Heart left ventricle (tissue), 16 donors: ENCODE data around the gene PVR. TPM values are rescaled to one million over a fixed set of nuclear protein-coding genes. Genes with fewer than 3 reads are reported as not detected.

Experiments used
- ATAC-seq, 4 donors: fragments of 200-7000 bp; cut with Tn5 transposase; one replicate each; pipeline ENCODE4 v1.9.1; 2020 to 2022; ENCODE audit warnings: moderate library complexity in 4 of 4, mild to moderate bottlenecking in 3 of 4, moderate number of reproducible peaks in 1 of 4
- DNase-seq, 5 donors: peaks; one replicate each; pipeline ENCODE4 v3.0.0-alpha.2; 2020
- H3K27ac ChIP-seq, 12 donors: fragments of 200-600 bp; sonication (generic) in 4 of 12; one replicate each; pipeline versions ENCODE4 v1.5.0 to v1.8.0; 2016 to 2022; ENCODE audit warnings: mild to moderate bottlenecking in 2 of 12
- H3K27me3 ChIP-seq, 9 donors: fragments of 200-600 bp; sonication (generic) in 2 of 9; one replicate each; pipeline versions ENCODE4 v1.5.1 to v1.8.0; 2016 to 2022; ENCODE audit warnings: mild to moderate bottlenecking in 3 of 9
- H3K36me3 ChIP-seq, 9 donors: fragments of 200-600 bp; sonication (generic) in 2 of 9; one replicate each; pipeline versions ENCODE4 v1.5.0 to v1.8.0; 2018 to 2022; ENCODE audit warnings: mild to moderate bottlenecking in 2 of 9
- H3K4me1 ChIP-seq, 12 donors: fragments of 200-600 bp; sonication (generic) in 4 of 12; one replicate each; pipeline versions ENCODE4 v1.5.0 to v1.8.0; 2016 to 2022; ENCODE audit warnings: mild to moderate bottlenecking in 3 of 12
- H3K4me3 ChIP-seq, 12 donors: fragments of 200-600 bp; sonication (generic) in 4 of 12; one replicate each; pipeline versions ENCODE4 v1.5.0 to v1.8.0; 2017 to 2022; ENCODE audit warnings: mild to moderate bottlenecking in 9 of 12, moderate library complexity in 4 of 12
- H3K9me3 ChIP-seq, 12 donors: fragments of 200-600 bp; sonication (generic) in 4 of 12; one replicate each; pipeline versions ENCODE4 v1.5.0 to v1.8.0; 2016 to 2022; ENCODE audit warnings: mild to moderate bottlenecking in 1 of 12
- POLR2A ChIP-seq, 2 donors: fragments of 450-650 bp; IDR thresholded peaks; one replicate each; pipeline ENCODE4 v1.6.1; 2017; ENCODE audit warnings: antibody characterized with exemption in 2 of 2, mild to moderate bottlenecking in 2 of 2, moderate library complexity in 2 of 2
- WGBS, 4 donors: extraction: QIAGEN DNeasy Blood & Tissue Kit in 2 of 4; methylation state at CpG; one replicate each; pipeline versions ENCODE4 v1.1.5 to v1.1.7; 2013 to 2018; 5-methylcytosine and 5-hydroxymethylcytosine counted together
- intact Hi-C, 10 donors: fragments of 100-400 bp; cut with DNase I; formaldehyde crosslinking; loops; one replicate each; pipeline versions ENCODE4 v1.11.1 to v1.14.2; 2022
- polyA plus RNA-seq, 2 donors: library from polyadenylated mRNA; stranded (reverse); fragments of 200-250 nt; gene quantifications; one replicate each; pipeline ENCODE4 v1.2.3, GENCODE V29; 2013
- total RNA-seq, 9 donors: library from RNA; depleted of rRNA in 2 of 9; stranded (reverse); fragments of >200 nt in 2 of 9; fragmentation: NEBNext Ultra II Directional in 3 of 9; extraction: Animal tissue kit (Norgen Biotek cat#: 25700) in 3 of 9; gene quantifications; one replicate each; pipeline versions ENCODE4 v1.1.0 to v1.2.4, GENCODE V29; 2016 to 2023
- TF ChIP-seq, protein P1 (sequence below), 12 donors: fragments of 200-600 bp; sonication (generic) in 4 of 12; IDR thresholded peaks; one replicate each; pipeline versions ENCODE4 v1.5.0 to v1.8.0; 2018 to 2022; ENCODE audit warnings: antibody characterized with exemption in 12 of 12, mild to moderate bottlenecking in 5 of 12
- donor health status: ischemic (EF 13 %, LVEDD 7.1; RV severe dilation, severe dysfunction).
- donor health status: healthy with polysubstance abuse.
- donor health status: DM: no; HTN: yes; CAD: no.
- donor health status: DM: no; HTN: no; CAD: no.
- donor health status: ischemic (EF 25% LVEDD 6.9; RV normal size, moderate dysfunction).
- donor health status: ischemic (EF 25% LVEDD 5.7; RV mildly dilated, moderate dysfunction).
- donor health status: healthy.
- donor health status: DM: yes; HTN: yes; CAD: no.
- donor health status: ischemic (EF 35%, LVEDD 5.7; RV mildly dilated, moderate dysfunction).
- donor health status: nonischemic (EF 11% LVEDD 7.7; RV severe dilation, severe dysfunction).
- donor health status: DM: yes; HTN: yes; CAD: no.
- donor health status: PGD.
- donor health status: ischemic (EF 29% LVEDD 5.4; RV normal size, mild dysfunction).
- donor health status: nonischemic (EF 23%, LVEDD 6.1; RV moderate dilation, normal function).

Gene PVR
- total and polyA plus RNA-seq, 11 donors, result 33.7 to 143 (median 49.1) TPM

DNA sequence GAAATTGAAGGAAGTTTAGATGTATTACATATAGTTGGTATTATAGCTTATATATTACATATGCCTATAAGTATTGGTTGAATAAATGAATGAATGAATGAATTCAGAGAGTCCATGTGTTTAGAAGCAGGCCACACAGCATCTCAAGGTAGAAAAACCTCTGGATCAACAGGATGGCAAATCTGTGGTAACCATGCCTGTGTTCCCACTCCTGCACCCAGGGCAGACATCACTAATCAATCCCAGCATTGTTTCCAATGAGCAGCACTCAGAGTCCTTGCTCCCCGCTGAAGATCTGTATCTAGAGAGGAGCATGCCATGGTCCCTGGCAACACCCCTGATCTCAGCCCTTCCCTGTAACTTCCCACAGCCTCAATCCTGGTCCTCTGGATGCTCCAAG lies 28.5 kb downstream of the PVR start:
- WGBS, 4 donors, result 69 to 83% (median 76%) methylated on average over 1 of the region's 1 CpG
- H3K4me1 ChIP-seq, result peaks cover 0 to 5% (median 0%) of the 10 kb centered on the region in 12 donors
- H3K27ac ChIP-seq, result no peak overlapping the region
- H3K36me3 ChIP-seq, result peaks cover 0 to 8% (median 0%) of the 10 kb centered on the region in 9 donors
- no peak for DNase-seq
- no peak for ATAC-seq
- TF ChIP-seq, protein P1, sequence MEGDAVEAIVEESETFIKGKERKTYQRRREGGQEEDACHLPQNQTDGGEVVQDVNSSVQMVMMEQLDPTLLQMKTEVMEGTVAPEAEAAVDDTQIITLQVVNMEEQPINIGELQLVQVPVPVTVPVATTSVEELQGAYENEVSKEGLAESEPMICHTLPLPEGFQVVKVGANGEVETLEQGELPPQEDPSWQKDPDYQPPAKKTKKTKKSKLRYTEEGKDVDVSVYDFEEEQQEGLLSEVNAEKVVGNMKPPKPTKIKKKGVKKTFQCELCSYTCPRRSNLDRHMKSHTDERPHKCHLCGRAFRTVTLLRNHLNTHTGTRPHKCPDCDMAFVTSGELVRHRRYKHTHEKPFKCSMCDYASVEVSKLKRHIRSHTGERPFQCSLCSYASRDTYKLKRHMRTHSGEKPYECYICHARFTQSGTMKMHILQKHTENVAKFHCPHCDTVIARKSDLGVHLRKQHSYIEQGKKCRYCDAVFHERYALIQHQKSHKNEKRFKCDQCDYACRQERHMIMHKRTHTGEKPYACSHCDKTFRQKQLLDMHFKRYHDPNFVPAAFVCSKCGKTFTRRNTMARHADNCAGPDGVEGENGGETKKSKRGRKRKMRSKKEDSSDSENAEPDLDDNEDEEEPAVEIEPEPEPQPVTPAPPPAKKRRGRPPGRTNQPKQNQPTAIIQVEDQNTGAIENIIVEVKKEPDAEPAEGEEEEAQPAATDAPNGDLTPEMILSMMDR (IDR thresholded peaks at IDR 0.05), result no peak
- no peak for TF ChIP-seq POLR2A (IDR thresholded peaks at IDR 0.05)
- no peaks in the 10 kb centered on the region for H3K9me3 ChIP-seq
- intact Hi-C loops, result no loop called here
- no peaks in the 10 kb centered on the region for H3K27me3 ChIP-seq
- no peak overlapping the region for H3K4me3 ChIP-seq

GRCh38 chr19:44673510-44673909 lies 29.8 kb downstream of the PVR start:
- Histone ChIP-seq H3K36me3 (peaks cover 0 to 8% (median 0%) of the 10 kb centered on the region in 9 donors), H3K9me3 (no peaks in the 10 kb centered on the region), H3K4me1 (peaks cover 0 to 11% (median 0%) of the 10 kb centered on the region in 12 donors), H3K27me3 (no peaks in the 10 kb centered on the region), H3K27ac (no peak overlapping the region), H3K4me3 (no peak overlapping the region)
- DNase-seq (peak in 1 of 5 donors; percentile 7), ATAC-seq (no peak)
- no peak for TF ChIP-seq POLR2A (IDR thresholded peaks at IDR 0.05)
- TF ChIP-seq, protein P1 (IDR thresholded peaks at IDR 0.05), result no peak
- WGBS, 4 donors, result 93 to 98% (median 94%) methylated on average over 4 of the region's 4 CpGs
- intact Hi-C loops, result no loop called here

DNA sequence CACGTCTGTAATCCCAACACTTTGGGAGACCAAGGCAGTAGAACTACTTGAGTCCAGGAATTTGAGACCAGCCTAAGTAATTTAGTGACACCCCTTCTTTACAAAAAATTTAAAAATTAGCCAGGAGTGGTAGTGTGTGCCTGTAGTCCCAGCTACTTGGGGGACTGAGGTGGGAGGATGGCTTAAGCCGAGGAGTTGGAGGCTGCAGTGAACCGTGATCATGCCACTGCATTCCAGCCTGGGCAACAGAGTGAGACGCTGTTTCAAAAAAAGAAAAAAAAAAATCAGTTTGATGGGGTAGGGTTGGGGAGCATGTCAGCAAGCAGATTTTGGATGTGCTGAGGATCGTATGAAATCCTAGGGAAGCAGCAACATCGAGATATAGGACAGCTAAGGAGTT lies 31.8 kb downstream of the PVR start:
- Histone ChIP-seq H3K27ac (no peak overlapping the region), H3K27me3 (no peaks in the 10 kb centered on the region), H3K36me3 (peaks cover 0 to 16% (median 0%) of the 10 kb centered on the region in 9 donors), H3K4me1 (peaks cover 0 to 11% (median 0%) of the 10 kb centered on the region in 12 donors), H3K9me3 (no peaks in the 10 kb centered on the region), H3K4me3 (no peak overlapping the region)
- ATAC-seq (no peak), DNase-seq (no peak)
- TF ChIP-seq POLR2A (IDR thresholded peaks at IDR 0.05), result no peak
- TF ChIP-seq, protein P1 (IDR thresholded peaks at IDR 0.05), result no peak
- intact Hi-C loops, result no loop called here
- WGBS, 4 donors, result 87 to 93% (median 91%) methylated on average over 6 of the region's 6 CpGs

DNA sequence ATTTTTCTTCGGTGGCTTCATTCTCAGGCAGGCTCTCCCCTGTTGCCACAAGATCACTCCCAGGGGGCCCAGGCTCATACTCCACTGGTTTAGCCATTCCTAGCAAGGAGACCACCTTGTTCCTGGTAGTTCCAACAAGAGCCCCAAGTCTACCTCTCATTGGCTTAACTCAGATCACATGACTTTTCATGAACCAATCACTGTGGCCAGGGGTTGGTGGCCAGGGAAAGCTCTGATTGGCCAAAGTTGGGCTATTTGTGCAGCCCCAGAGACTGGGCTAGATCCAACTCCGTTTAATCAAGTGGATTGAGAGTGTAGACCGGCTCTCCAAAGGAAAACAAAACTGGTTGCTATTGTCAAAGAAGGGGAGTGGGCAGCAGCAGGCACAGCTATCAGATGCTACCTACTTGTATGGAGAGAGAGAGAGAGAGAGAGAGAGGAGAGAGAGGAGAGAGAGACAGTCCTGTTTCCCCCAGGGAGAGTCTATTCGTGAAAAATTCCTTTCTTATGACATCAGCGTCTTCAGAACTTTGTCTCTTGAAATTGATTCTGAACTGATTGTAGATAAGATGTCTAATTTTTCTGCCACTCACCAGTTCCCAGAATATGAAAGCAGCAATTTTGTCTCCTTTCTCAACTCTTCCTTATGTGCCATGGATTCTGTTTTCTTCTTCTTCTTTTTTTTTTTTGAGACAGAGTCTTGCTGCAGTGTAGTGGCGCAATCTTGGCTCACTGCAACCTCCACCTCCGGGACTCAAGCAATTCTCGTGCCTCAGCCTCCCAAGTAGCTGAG lies 33.5 kb downstream of the PVR start:
- DNase-seq (peak in 1 of 5 donors; percentile 30), ATAC-seq (no peak)
- H3K4me3 ChIP-seq, result no peak overlapping the region
- no peak overlapping the region for H3K27ac ChIP-seq
- 58 to 71% (median 67%) methylated on average over 8 of the region's 8 CpGs for WGBS, 4 donors
- H3K4me1 ChIP-seq, result peaks cover 0 to 11% (median 0%) of the 10 kb centered on the region in 12 donors
- TF ChIP-seq, protein P1 (IDR thresholded peaks at IDR 0.05), result no peak
- TF ChIP-seq POLR2A (IDR thresholded peaks at IDR 0.05), result no peak
- intact Hi-C loops, result no loop called here
- H3K9me3 ChIP-seq, result no peaks in the 10 kb centered on the region
- H3K27me3 ChIP-seq, result no peaks in the 10 kb centered on the region
- H3K36me3 ChIP-seq, result peaks cover 0 to 18% (median 0%) of the 10 kb centered on the region in 9 donors
